CD14-positive monocyte (primary cell): ENCODE results near the gene MRGPRD. TPM values are rescaled to one million over a fixed set of nuclear protein-coding genes. Genes with fewer than 3 reads are reported as not detected.

Source experiments
- DNase-seq, 3 donors: peaks; one replicate each; pipeline ENCODE4 v3.0.0-alpha.2; 2011 to 2022
- H2AFZ ChIP-seq: 2 replicates; pipeline ENCODE4 v1.6.0; 2012; ENCODE audit warnings: mild to moderate bottlenecking, low read depth, low read length, inconsistent platforms; ENCODE audit not compliant: insufficient read depth, poor library complexity, severe bottlenecking
- H3K27ac ChIP-seq, 2 donors: 1 replicate in 1 of 2; 2 replicates in 1 of 2; pipeline ENCODE4 v1.5.1; 2012 to 2013; ENCODE audit warnings: low read length in 2 of 2, control low read depth in 1 of 2, inconsistent platforms in 1 of 2, low read depth in 1 of 2, mild to moderate bottlenecking in 1 of 2
- H3K27me3 ChIP-seq, 2 donors: one replicate each; pipeline versions ENCODE4 v1.6.0 to v1.6.1; 2011 to 2013; ENCODE audit warnings: low read length in 2 of 2; ENCODE audit not compliant: control insufficient read depth in 2 of 2, insufficient read depth in 2 of 2
- H3K36me3 ChIP-seq, 2 donors: replicated peaks in 1 of 2; 1 replicate in 1 of 2; 2 replicates in 1 of 2; pipeline versions ENCODE4 v1.5.1 to v1.6.1; 2012 to 2013; ENCODE audit warnings: low read length in 2 of 2, control low read depth in 1 of 2, inconsistent platforms in 1 of 2, mild to moderate bottlenecking in 1 of 2; ENCODE audit not compliant: insufficient read depth in 2 of 2, control insufficient read depth in 1 of 2
- H3K4me1 ChIP-seq, 2 donors: 1 replicate in 1 of 2; 2 replicates in 1 of 2; pipeline versions ENCODE4 v1.5.1 to v1.6.1; 2012 to 2013; ENCODE audit warnings: low read length in 2 of 2, control low read depth in 1 of 2, inconsistent platforms in 1 of 2, mild to moderate bottlenecking in 1 of 2, moderate library complexity in 1 of 2; ENCODE audit not compliant: insufficient read depth in 2 of 2, control insufficient read depth in 1 of 2
- H3K4me2 ChIP-seq: replicated peaks from 2 replicates; pipeline ENCODE3; 2012; ENCODE audit warnings: low read length, moderate library complexity, mild to moderate bottlenecking; ENCODE audit not compliant: poor library complexity, severe bottlenecking; ENCODE audit errors: extremely low read depth
- H3K4me3 ChIP-seq, 3 experiments: fragments of 200-600 bp in 1 of 3; sonication (generic) in 1 of 3; replicated peaks in 1 of 3; 1 replicate in 2 of 3; 2 replicates in 1 of 3; pipeline ENCODE4 v1.5.1; 2011 to 2013; ENCODE audit warnings: low read length in 3 of 3, mild to moderate bottlenecking in 3 of 3, control low read depth in 2 of 3, low read depth in 2 of 3, inconsistent platforms in 1 of 3, moderate library complexity in 1 of 3
- H3K79me2 ChIP-seq: 2 replicates; pipeline ENCODE4 v1.6.0; 2012; ENCODE audit warnings: mild to moderate bottlenecking, control low read depth, inconsistent platforms, low read length, moderate library complexity; ENCODE audit not compliant: insufficient read depth
- H3K9ac ChIP-seq: 2 replicates; pipeline ENCODE4 v1.6.0; 2017; ENCODE audit warnings: low read length, mild to moderate bottlenecking; ENCODE audit not compliant: insufficient read depth, poor library complexity, severe bottlenecking
- H3K9me3 ChIP-seq, 2 donors: replicated peaks in 1 of 2; 1 replicate in 1 of 2; 2 replicates in 1 of 2; pipeline versions ENCODE4 v1.5.1 to v1.6.1; 2012 to 2013; ENCODE audit warnings: low read length in 2 of 2, control low read depth in 1 of 2; ENCODE audit not compliant: control insufficient read depth in 1 of 2, insufficient read depth in 1 of 2
- H4K20me1 ChIP-seq: 2 replicates; pipeline ENCODE4 v1.6.0; 2012; ENCODE audit warnings: mild to moderate bottlenecking, low read length, control low read depth, moderate library complexity; ENCODE audit not compliant: insufficient read depth
- H3K27ac Mint-ChIP-seq, 7 donors: one replicate each; pipeline ENCODE4 v1.8.0; 2020; ENCODE audit warnings: mild to moderate bottlenecking in 7 of 7, mixed read lengths in 7 of 7, moderate library complexity in 6 of 7, inconsistent platforms in 2 of 7
- H3K27me3 Mint-ChIP-seq, 3 donors: one replicate each; pipeline ENCODE4 v1.8.0; 2021 to 2022; ENCODE audit warnings: low read depth in 3 of 3, mild to moderate bottlenecking in 3 of 3, mixed read lengths in 3 of 3, moderate library complexity in 3 of 3, inconsistent platforms in 1 of 3
- H3K36me3 Mint-ChIP-seq, 2 donors: one replicate each; pipeline ENCODE4 v1.8.0; 2020; ENCODE audit warnings: mixed read lengths in 2 of 2, inconsistent platforms in 1 of 2, mild to moderate bottlenecking in 1 of 2
- H3K4me1 Mint-ChIP-seq: one replicate; pipeline ENCODE4 v1.8.0; 2020; ENCODE audit warnings: mild to moderate bottlenecking, mixed read lengths
- H3K4me3 Mint-ChIP-seq, 2 donors: one replicate each; pipeline ENCODE4 v1.8.0; 2020; ENCODE audit warnings: mild to moderate bottlenecking in 2 of 2, mixed read lengths in 2 of 2, moderate library complexity in 1 of 2
- H3K9me3 Mint-ChIP-seq, 7 donors: one replicate each; pipeline ENCODE4 v1.8.0; 2020 to 2022; ENCODE audit warnings: mixed read lengths in 7 of 7, mild to moderate bottlenecking in 6 of 7, moderate library complexity in 6 of 7, inconsistent platforms in 2 of 7
- CTCF ChIP-seq: fragments of 200-600 bp; IDR thresholded peaks from one replicate; pipeline ENCODE4 v1.8.0; 2022; ENCODE audit warnings: antibody characterized with exemption, mild to moderate bottlenecking
- WGBS: methylation state at CpG from one replicate; pipeline ENCODE4 v1.1.5; 2013; ENCODE audit warnings: missing lambda C conversion rate; ENCODE audit not compliant: insufficient coverage; 5-methylcytosine and 5-hydroxymethylcytosine counted together
- intact Hi-C, 2 donors: fragments of 100-400 bp; cut with micrococcal nuclease; formaldehyde crosslinking; loops; one replicate each; pipeline versions ENCODE4 v1.15.0 to v1.15.1; 2023
- polyA plus RNA-seq, 3 donors: library from polyadenylated mRNA; depleted of rRNA in 1 of 3; unstranded in 2 of 3; stranded (reverse) in 1 of 3; fragments of 300-500 nt in 2 of 3; fragments of >200 nt in 1 of 3; fragmentation: Illumina TruSeq in 2 of 3; gene quantifications; 1 replicate in 2 of 3; 2 replicates in 1 of 3; pipeline ENCODE4 v1.2.3, GENCODE V29; 2012 to 2021

The MRGPRD gene
- polyA plus RNA-seq, 3 donors, result not detected

DNA sequence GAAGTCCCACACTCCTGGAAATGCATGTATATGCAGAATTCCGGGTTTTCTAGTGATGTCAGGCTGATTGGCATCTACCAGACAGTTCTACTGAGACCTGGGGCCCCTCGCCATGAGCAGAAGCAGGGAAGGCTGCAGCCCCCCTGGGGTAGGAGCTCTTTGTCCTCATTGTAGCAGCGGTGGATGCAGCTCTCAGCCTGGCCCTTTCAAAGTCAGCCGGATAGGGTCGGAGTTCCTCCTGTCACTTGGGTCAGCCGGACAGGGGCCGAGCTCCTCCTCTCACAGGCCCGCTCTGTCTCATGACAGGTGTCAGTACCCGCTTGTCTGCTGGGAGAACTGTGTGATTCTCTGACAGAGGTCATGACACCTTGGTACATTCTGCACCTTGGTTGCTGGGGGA, 30.0 kb downstream of the MRGPRD start:
- Mint-ChIP-seq H3K4me3 (no peak overlapping the region), H3K36me3 (peaks cover 0 to 3% of the 10 kb centered on the region in 2 donors), H3K9me3 (peaks cover 0 to 3% (median 0%) of the 10 kb centered on the region in 7 donors), H3K4me1 (peaks cover 15% of the 10 kb centered on the region), H3K27me3 (peaks cover 0 to 10% (median 1%) of the 10 kb centered on the region in 3 donors), H3K27ac (no peak overlapping the region)
- Histone ChIP-seq H3K27me3 (no peaks in the 10 kb centered on the region), H3K4me1 (peaks cover 11 to 12% of the 10 kb centered on the region in 2 donors), H3K4me3 (no peak overlapping the region), H3K9ac (no peak overlapping the region), H3K27ac (no peak overlapping the region), H3K9me3 (no peaks in the 10 kb centered on the region), H4K20me1 (no peaks in the 10 kb centered on the region), H3K79me2 (no peaks in the 10 kb centered on the region), H3K4me2 (no peak overlapping the region), H3K36me3 (no peaks in the 10 kb centered on the region), H2AFZ (no peak overlapping the region)
- intact Hi-C loops, result no loop called here
- WGBS, result 92% methylated on average over 6 of the region's 9 CpGs
- DNase-seq, result no peak
- TF ChIP-seq CTCF, result no peak

GRCh38 chr11:68950270-68950669, 30.5 kb downstream of the MRGPRD start:
- H3K36me3 ChIP-seq, result no peaks in the 10 kb centered on the region
- Mint-ChIP-seq H3K9me3 (peaks cover 0 to 3% (median 0%) of the 10 kb centered on the region in 7 donors), H3K27me3 (peaks cover 0 to 10% (median 1%) of the 10 kb centered on the region in 3 donors), H3K36me3 (peaks cover 0 to 3% of the 10 kb centered on the region in 2 donors), H3K4me1 (peaks cover 11% of the 10 kb centered on the region), H3K4me3 (no peak overlapping the region), H3K27ac (no peak overlapping the region)
- intact Hi-C loops, result no loop called here
- H3K79me2 ChIP-seq, result no peaks in the 10 kb centered on the region
- H3K27ac ChIP-seq, result no peak overlapping the region
- no peaks in the 10 kb centered on the region for H4K20me1 ChIP-seq
- H3K9ac ChIP-seq, result no peak overlapping the region
- H3K4me3 ChIP-seq, result no peak overlapping the region
- H3K4me1 ChIP-seq, result peaks cover 6 to 7% of the 10 kb centered on the region in 2 donors
- H3K9me3 ChIP-seq, result no peaks in the 10 kb centered on the region
- no peak overlapping the region for H3K4me2 ChIP-seq
- no peak overlapping the region for H2AFZ ChIP-seq
- peak; percentile 32 for TF ChIP-seq CTCF
- H3K27me3 ChIP-seq, result no peaks in the 10 kb centered on the region
- 86% methylated on average over 2 of the region's 5 CpGs for WGBS
- no peak for DNase-seq
